Gastroesophageal sphincter (tissue), 3 donors: ENCODE data around the gene PIP4K2A.

Experiments
- EP300 ChIP-seq: sonication (generic); formaldehyde crosslinking; IDR thresholded peaks from one replicate; pipeline ENCODE4 v1.6.1; 2017; ENCODE audit warnings: antibody characterized with exemption, mild to moderate bottlenecking
- POLR2A ChIP-seq, 2 donors: fragments of 450-650 bp; IDR thresholded peaks; one replicate each; pipeline ENCODE4 v1.6.1; 2017; ENCODE audit warnings: antibody characterized with exemption in 2 of 2, mild to moderate bottlenecking in 2 of 2, moderate library complexity in 1 of 2
- TF ChIP-seq, protein P1 (sequence below), 4 experiments: fragments of 200-600 bp in 2 of 4; fragments of 450-650 bp in 2 of 4; sonication (generic) in 1 of 4; IDR thresholded peaks; one replicate each; pipeline ENCODE4 v1.5.1; 2017 to 2019; ENCODE audit warnings: antibody characterized with exemption in 4 of 4, mild to moderate bottlenecking in 2 of 4, moderate library complexity in 2 of 4

DNA sequence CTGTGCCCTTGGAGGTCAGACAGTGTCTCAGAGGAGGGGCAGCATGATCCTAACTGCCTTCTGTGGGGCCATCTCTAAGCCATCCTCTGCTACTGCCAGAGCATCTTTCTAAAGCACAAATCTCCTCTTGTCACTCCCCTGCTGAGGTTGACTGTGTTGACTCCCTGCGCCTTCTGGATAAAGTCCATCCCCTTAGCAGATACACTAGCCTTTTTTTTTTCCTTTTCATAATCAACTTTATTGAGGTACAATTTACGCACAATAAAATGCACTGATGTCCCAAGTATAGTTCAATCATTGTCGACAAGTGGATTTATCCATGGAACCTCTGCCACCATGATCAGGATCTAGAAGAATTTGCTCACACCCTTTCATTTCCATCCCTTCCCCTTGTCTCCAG lies 219.0 kb downstream of the PIP4K2A start:
- TF ChIP-seq, protein P1, sequence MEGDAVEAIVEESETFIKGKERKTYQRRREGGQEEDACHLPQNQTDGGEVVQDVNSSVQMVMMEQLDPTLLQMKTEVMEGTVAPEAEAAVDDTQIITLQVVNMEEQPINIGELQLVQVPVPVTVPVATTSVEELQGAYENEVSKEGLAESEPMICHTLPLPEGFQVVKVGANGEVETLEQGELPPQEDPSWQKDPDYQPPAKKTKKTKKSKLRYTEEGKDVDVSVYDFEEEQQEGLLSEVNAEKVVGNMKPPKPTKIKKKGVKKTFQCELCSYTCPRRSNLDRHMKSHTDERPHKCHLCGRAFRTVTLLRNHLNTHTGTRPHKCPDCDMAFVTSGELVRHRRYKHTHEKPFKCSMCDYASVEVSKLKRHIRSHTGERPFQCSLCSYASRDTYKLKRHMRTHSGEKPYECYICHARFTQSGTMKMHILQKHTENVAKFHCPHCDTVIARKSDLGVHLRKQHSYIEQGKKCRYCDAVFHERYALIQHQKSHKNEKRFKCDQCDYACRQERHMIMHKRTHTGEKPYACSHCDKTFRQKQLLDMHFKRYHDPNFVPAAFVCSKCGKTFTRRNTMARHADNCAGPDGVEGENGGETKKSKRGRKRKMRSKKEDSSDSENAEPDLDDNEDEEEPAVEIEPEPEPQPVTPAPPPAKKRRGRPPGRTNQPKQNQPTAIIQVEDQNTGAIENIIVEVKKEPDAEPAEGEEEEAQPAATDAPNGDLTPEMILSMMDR (IDR thresholded peaks at IDR 0.05) = no peak
- no peak for TF ChIP-seq POLR2A (IDR thresholded peaks at IDR 0.05)
- TF ChIP-seq EP300 = no peak
